Measurements from ENCODE around the gene SNTB2. TPM values are rescaled to one million over a fixed set of nuclear protein-coding genes. Genes with fewer than 3 reads are reported as not detected.

SNTB2 gene
- polyA plus RNA-seq, 1 of the 3 experiments (the other 2 are of a cell fraction): 13.0 TPM

- peaks cover 29% of the 10 kb centered on the region; the same call in 1 of the 2 replicates for H4K20me1 ChIP-seq (ENCODE audit: insufficient read depth)
- H3K36me3 ChIP-seq (replicated peaks in 1 of 2; ENCODE audit: control insufficient read depth in 1 of 2, insufficient read depth in 2 of 2, low read length in 1 of 2): no peaks in the 10 kb centered on the region
- peaks cover 97% of the 10 kb centered on the region for H3K79me2 ChIP-seq (ENCODE audit: insufficient read depth)
- WGBS (ENCODE audit: low lambda C conversion rate): 88% methylated on average over 7 of the region's 7 CpGs
- no peak overlapping the region for H3K4me2 ChIP-seq
- no peak for TF ChIP-seq GABPA (IDR thresholded peaks at IDR 0.05; ENCODE audit: low read depth)
- TF ChIP-seq ELF1 (IDR thresholded peaks at IDR 0.05): no peak
- TF ChIP-seq FOXM1 (IDR thresholded peaks at IDR 0.05; ENCODE audit: low read depth): no peak
- TF ChIP-seq USF1 (IDR thresholded peaks at IDR 0.05; ENCODE audit: borderline replicate concordance, low read depth): no peak
- no peak for TF ChIP-seq NFIC (IDR thresholded peaks at IDR 0.05; ENCODE audit: borderline replicate concordance)
- TF ChIP-seq MXI1 (IDR thresholded peaks at IDR 0.05; ENCODE audit: low read depth, low read length): no peak
- no peak for TF ChIP-seq FOXJ3 (CRISPR knock-in tag; IDR thresholded peaks at IDR 0.05)
- TF ChIP-seq USF2 (IDR thresholded peaks at IDR 0.05; ENCODE audit: borderline replicate concordance, low read depth, low read length): no peak
- no peak for TF ChIP-seq TEAD4 (IDR thresholded peaks at IDR 0.05; ENCODE audit: borderline replicate concordance, insufficient read depth)
- no peak for TF ChIP-seq GATA2 (CRISPR knock-in tag; IDR thresholded peaks at IDR 0.05)
- TF ChIP-seq JUND (IDR thresholded peaks at IDR 0.05): no peak
- no peak for TF ChIP-seq SMC3 (IDR thresholded peaks at IDR 0.05; ENCODE audit: low read depth, low read length)
- TF ChIP-seq EP300 (IDR thresholded peaks at IDR 0.05; ENCODE audit: borderline replicate concordance in 1 of 2, low read depth in 1 of 2, low read length in 1 of 2): no peak
- no peak for TF ChIP-seq EZH2phosphoT487 (IDR thresholded peaks at IDR 0.05; ENCODE audit: borderline replicate concordance, low read depth)
- no peak for TF ChIP-seq RXRA (IDR thresholded peaks at IDR 0.05; ENCODE audit: borderline replicate concordance, low read depth)
- TF ChIP-seq IRF3 (IDR thresholded peaks at IDR 0.05; ENCODE audit: low read depth, low read length): no peak
- no peak for TF ChIP-seq TCF12 (IDR thresholded peaks at IDR 0.05)
- no peak for TF ChIP-seq SIN3A (IDR thresholded peaks at IDR 0.05; ENCODE audit: borderline replicate concordance, low read depth, low read length)
- TF ChIP-seq MEF2A (IDR thresholded peaks at IDR 0.05; ENCODE audit: borderline replicate concordance, low read depth): no peak
- TF ChIP-seq TAF1 (IDR thresholded peaks at IDR 0.05; ENCODE audit: borderline replicate concordance, low read depth, low read length): no peak
- peaks cover 5 to 12% of the 10 kb centered on the region in 2 experiments; a peak in 3 of 4 replicates for H3K4me1 ChIP-seq (ENCODE audit: control insufficient read depth in 1 of 2, insufficient read depth in 2 of 2, low read depth in 1 of 2, low read length in 1 of 2)
- H2AFZ ChIP-seq (ENCODE audit: low read depth): no peak overlapping the region
- DNase-seq: no peak
- H3K27me3 ChIP-seq (ENCODE audit: insufficient read depth): no peaks in the 10 kb centered on the region
- H3K4me3 ChIP-seq (ENCODE audit: low read depth in 2 of 2, low read length in 1 of 2): no peak overlapping the region
- H3K27ac ChIP-seq (ENCODE audit: low read depth in 2 of 2, low read length in 1 of 2): no peak overlapping the region
- H3F3A ChIP-seq (replicated peaks; ENCODE audit: insufficient read depth): peaks cover 24% of the 10 kb centered on the region
- no peaks in the 10 kb centered on the region for H3K9me3 ChIP-seq
- ChIA-PET CTCF (interaction anchor here (0.8 kb wide), 1 partner anchor 199 kb away, joined by 3 read pairs; no protein-coding TSS in a partner anchor), POLR2A (no interaction called here)
- H3K9me2 ChIP-seq: no peaks in the 10 kb centered on the region
- H3K9ac ChIP-seq: no peak overlapping the region
These were observed 12.4 kb downstream of the SNTB2 start for GRCh38 chr16:69199382-69199781.

Data from SK-N-SH (cell line).